Panc1 (cell line): ENCODE results near the gene OR8B12. TPM values are rescaled to one million over a fixed set of nuclear protein-coding genes. Genes with fewer than 3 reads are reported as not detected.

Experiments used
- ATAC-seq: fragments of 200-7000 bp; cut with Tn5 transposase; 2 replicates; pipeline ENCODE4 v1.9.1; 2020; ENCODE audit warnings: mild to moderate bottlenecking, moderate library complexity
- BruUV-seq: library from RNA; stranded (reverse); fragments of 400-500 nt; replicated peaks from 2 replicates; lab custom pipeline; 2021; lab: Mats Ljungman, UMichigan
- CTCF ChIA-PET: fragments of 300-600 bp; sonication (Branson Sonifier 250); formaldehyde crosslinking; loops from one replicate; lab custom pipeline; 2022; ENCODE audit warnings: antibody characterized with exemption; lab: Charles Lee
- POLR2A ChIA-PET: fragments of 300-600 bp; sonication (Branson Sonifier 250); formaldehyde crosslinking; loops from one replicate; lab custom pipeline; 2022; ENCODE audit warnings: antibody characterized with exemption; lab: Charles Lee
- DNase-seq: peaks from one replicate; pipeline ENCODE4 v3.0.0-alpha.2; 2010; ENCODE audit warnings: low read depth, low spot score
- H3K27ac ChIP-seq: 2 replicates; pipeline ENCODE4 v1.5.1; 2011; ENCODE audit warnings: mild to moderate bottlenecking, low read length, inconsistent platforms
- H3K27me3 ChIP-seq: fragments of 200-500 bp; sonication (Bioruptor generic); 2 replicates; pipeline ENCODE4 v1.6.0; 2014; ENCODE audit warnings: low read length, inconsistent platforms; ENCODE audit not compliant: control insufficient read depth, insufficient read depth
- H3K36me3 ChIP-seq: fragments of 200-500 bp; sonication (Bioruptor generic); 2 replicates; pipeline ENCODE4 v1.5.1; 2014; ENCODE audit warnings: inconsistent platforms, mild to moderate bottlenecking, low read length, moderate library complexity; ENCODE audit not compliant: control insufficient read depth, insufficient read depth
- H3K4me1 ChIP-seq: 2 replicates; pipeline ENCODE4 v1.5.1; 2011; ENCODE audit warnings: inconsistent platforms, mild to moderate bottlenecking, low read length, moderate library complexity; ENCODE audit not compliant: control insufficient read depth, insufficient read depth
- H3K4me3 ChIP-seq, 2 experiments: 2 replicates each; pipeline ENCODE4 v1.5.1; 2011 to 2012; ENCODE audit warnings: low read depth in 2 of 2, low read length in 2 of 2, mild to moderate bottlenecking in 2 of 2, inconsistent platforms in 1 of 2, moderate library complexity in 1 of 2
- H3K9me3 ChIP-seq: fragments of 200-500 bp; sonication (Bioruptor generic); 2 replicates; pipeline ENCODE4 v1.5.1; 2014; ENCODE audit warnings: low read depth, mild to moderate bottlenecking, inconsistent platforms, low read length, moderate library complexity; ENCODE audit not compliant: control insufficient read depth, insufficient read depth
- POLR2AphosphoS5 ChIP-seq: IDR thresholded peaks from 2 replicates; pipeline ENCODE4 v1.6.1; 2012; ENCODE audit warnings: mild to moderate bottlenecking, low read depth, low read length, moderate library complexity
- SIN3A ChIP-seq: IDR thresholded peaks from 2 replicates; pipeline ENCODE4 v1.6.1; 2012; ENCODE audit warnings: low read depth, mild to moderate bottlenecking, low read length, moderate library complexity, borderline replicate concordance; ENCODE audit not compliant: insufficient read depth
- TCF7L2 ChIP-seq: IDR thresholded peaks from 2 replicates; pipeline ENCODE4 v1.6.1; 2011; ENCODE audit warnings: mild to moderate bottlenecking, low read depth, low read length, inconsistent platforms
- in situ Hi-C: cut with HindIII; loops from 2 replicates; pipeline ENCODE4 v1.10.0; 2016; ENCODE audit warnings: low sequenced_read_pairs, low pct_unique_long_range_greater_than_20kb
- intact Hi-C: fragments of 100-400 bp; cut with micrococcal nuclease; formaldehyde crosslinking; loops from one replicate; pipeline ENCODE4 v1.10.0; 2022; ENCODE audit not compliant: unreplicated experiment
- total RNA-seq: library from RNA; stranded (reverse); gene quantifications from one replicate; pipeline ENCODE4 v1.2.1, GENCODE V29; 2021; ENCODE audit not compliant: unreplicated experiment
- TF ChIP-seq, protein P1 (sequence below), 2 experiments: IDR thresholded peaks; 2 replicates each; pipeline ENCODE4 v1.6.1; 2011 to 2012; ENCODE audit warnings: low read depth in 2 of 2, control low read depth in 1 of 2, low read length in 1 of 2, mild to moderate bottlenecking in 1 of 2, moderate library complexity in 1 of 2; ENCODE audit not compliant: insufficient read depth in 1 of 2
- TF ChIP-seq, protein P2 (sequence below): fragments of 450-650 bp; IDR thresholded peaks from 2 replicates; pipeline ENCODE4 v1.5.1; 2017; ENCODE audit warnings: mild to moderate bottlenecking

OR8B12 gene
- total RNA-seq, 1 experiment from 2014 or later, result not detected

DNA sequence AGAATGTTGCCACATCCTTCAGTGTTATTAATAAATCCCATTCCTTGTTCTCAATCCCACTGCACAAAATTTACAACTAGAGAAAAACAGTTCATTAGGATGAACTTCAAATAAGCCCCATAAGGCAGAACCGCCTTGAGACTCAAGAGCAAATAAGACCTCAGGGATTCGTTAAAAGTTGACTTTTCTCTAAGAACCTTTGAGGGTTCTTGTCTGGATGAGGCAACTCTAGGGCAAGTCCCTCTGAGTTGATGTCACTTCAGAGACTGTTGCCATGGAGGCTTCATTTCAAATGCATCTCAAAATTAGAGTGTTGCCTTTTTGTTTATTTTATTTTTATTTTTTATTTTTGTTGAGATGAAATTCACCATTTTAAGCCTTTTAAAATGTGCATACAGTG lies 48.0 kb upstream of the OR8B12 start:
- ATAC-seq, result no peak
- in situ Hi-C loops (no loop called here), intact Hi-C loops (no loop called here)
- Histone ChIP-seq H3K36me3 (no peaks in the 10 kb centered on the region), H3K27me3 (peaks cover 8% of the 10 kb centered on the region), H3K4me1 (no peaks in the 10 kb centered on the region), H3K27ac (no peak overlapping the region), H3K9me3 (no peaks in the 10 kb centered on the region), H3K4me3 (no peak overlapping the region)
- POLR2A ChIA-PET, result no interaction called here
- no peak for TF ChIP-seq POLR2AphosphoS5
- no peak for TF ChIP-seq TCF7L2
- TF ChIP-seq, protein P1, sequence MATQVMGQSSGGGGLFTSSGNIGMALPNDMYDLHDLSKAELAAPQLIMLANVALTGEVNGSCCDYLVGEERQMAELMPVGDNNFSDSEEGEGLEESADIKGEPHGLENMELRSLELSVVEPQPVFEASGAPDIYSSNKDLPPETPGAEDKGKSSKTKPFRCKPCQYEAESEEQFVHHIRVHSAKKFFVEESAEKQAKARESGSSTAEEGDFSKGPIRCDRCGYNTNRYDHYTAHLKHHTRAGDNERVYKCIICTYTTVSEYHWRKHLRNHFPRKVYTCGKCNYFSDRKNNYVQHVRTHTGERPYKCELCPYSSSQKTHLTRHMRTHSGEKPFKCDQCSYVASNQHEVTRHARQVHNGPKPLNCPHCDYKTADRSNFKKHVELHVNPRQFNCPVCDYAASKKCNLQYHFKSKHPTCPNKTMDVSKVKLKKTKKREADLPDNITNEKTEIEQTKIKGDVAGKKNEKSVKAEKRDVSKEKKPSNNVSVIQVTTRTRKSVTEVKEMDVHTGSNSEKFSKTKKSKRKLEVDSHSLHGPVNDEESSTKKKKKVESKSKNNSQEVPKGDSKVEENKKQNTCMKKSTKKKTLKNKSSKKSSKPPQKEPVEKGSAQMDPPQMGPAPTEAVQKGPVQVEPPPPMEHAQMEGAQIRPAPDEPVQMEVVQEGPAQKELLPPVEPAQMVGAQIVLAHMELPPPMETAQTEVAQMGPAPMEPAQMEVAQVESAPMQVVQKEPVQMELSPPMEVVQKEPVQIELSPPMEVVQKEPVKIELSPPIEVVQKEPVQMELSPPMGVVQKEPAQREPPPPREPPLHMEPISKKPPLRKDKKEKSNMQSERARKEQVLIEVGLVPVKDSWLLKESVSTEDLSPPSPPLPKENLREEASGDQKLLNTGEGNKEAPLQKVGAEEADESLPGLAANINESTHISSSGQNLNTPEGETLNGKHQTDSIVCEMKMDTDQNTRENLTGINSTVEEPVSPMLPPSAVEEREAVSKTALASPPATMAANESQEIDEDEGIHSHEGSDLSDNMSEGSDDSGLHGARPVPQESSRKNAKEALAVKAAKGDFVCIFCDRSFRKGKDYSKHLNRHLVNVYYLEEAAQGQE (IDR thresholded peaks at IDR 0.05; ENCODE audit: insufficient read depth in 1 of 2, low read depth in 2 of 2, low read length in 1 of 2), result no peak
- TF ChIP-seq, protein P2, sequence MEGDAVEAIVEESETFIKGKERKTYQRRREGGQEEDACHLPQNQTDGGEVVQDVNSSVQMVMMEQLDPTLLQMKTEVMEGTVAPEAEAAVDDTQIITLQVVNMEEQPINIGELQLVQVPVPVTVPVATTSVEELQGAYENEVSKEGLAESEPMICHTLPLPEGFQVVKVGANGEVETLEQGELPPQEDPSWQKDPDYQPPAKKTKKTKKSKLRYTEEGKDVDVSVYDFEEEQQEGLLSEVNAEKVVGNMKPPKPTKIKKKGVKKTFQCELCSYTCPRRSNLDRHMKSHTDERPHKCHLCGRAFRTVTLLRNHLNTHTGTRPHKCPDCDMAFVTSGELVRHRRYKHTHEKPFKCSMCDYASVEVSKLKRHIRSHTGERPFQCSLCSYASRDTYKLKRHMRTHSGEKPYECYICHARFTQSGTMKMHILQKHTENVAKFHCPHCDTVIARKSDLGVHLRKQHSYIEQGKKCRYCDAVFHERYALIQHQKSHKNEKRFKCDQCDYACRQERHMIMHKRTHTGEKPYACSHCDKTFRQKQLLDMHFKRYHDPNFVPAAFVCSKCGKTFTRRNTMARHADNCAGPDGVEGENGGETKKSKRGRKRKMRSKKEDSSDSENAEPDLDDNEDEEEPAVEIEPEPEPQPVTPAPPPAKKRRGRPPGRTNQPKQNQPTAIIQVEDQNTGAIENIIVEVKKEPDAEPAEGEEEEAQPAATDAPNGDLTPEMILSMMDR, result no peak
- TF ChIP-seq SIN3A, result no peak
- no TSS peak for BruUV-seq
- no peak for DNase-seq
- CTCF ChIA-PET, result no interaction called here

DNA sequence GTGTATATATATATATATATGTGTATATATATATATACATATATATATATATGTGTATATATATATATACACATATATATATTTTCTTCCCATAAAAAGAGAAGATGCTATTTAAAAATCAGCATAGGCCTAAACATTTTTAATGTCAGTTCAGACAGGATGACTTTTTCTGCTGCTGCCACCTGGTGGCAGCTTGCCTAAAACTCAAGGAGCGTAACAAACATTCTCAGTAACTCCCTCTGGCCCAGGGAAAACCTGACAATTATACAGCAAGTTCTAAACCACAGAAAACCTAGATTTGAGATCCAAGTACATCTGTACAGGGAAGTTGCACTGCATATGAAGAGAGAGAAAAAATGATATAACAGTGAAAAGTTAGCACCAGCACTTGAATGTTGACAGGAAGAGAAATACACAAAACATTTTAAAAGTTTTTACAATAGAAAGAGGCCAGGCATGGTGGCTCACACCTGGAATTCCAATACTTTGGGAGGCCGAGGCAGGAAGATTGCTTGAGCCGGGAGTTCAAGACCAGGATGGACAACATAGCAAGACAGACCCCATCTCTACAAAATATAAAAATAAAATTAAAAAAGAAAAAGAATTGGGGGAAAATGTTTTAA lies 42.9 kb upstream of the OR8B12 start:
- H3K4me3 ChIP-seq, result no peak overlapping the region
- H3K36me3 ChIP-seq, result no peaks in the 10 kb centered on the region
- no TSS peak for BruUV-seq
- peak; percentile 47 for DNase-seq
- peak; percentile 85; the same call in 1 of the 2 replicates for ATAC-seq
- TF ChIP-seq SIN3A (no peak), TCF7L2 (no peak)
- TF ChIP-seq, protein P2, result peak; percentile 71
- no peaks in the 10 kb centered on the region for H3K4me1 ChIP-seq
- in situ Hi-C loops, result no loop called here
- intact Hi-C loops, result loop anchor here (1.0 to 5.0 kb wide), 2 partner anchors 171 to 514 kb away; no protein-coding TSS in a partner anchor
- no peak overlapping the region for H3K27ac ChIP-seq
- ChIA-PET CTCF (interaction anchor here (0.6 to 1.5 kb wide), 2 partner anchors 517 to 526 kb away, joined by 3 read pairs; no protein-coding TSS in a partner anchor), POLR2A (no interaction called here)
- H3K27me3 ChIP-seq, result peaks cover 5% of the 10 kb centered on the region
- no peaks in the 10 kb centered on the region for H3K9me3 ChIP-seq
